OCI-LY7 (cell line): ENCODE results near the gene PEX1. TPM values are rescaled to one million over a fixed set of nuclear protein-coding genes. Genes with fewer than 3 reads are reported as not detected.
A peak's percentile ranks its signal among the peaks of the same experiment; 100 is the strongest.

Experiments
- BruUV-seq: library from RNA; stranded (reverse); fragments of 400-500 nt; replicated peaks from 2 replicates; lab custom pipeline; 2021; lab: Mats Ljungman, UMichigan
- CTCF ChIA-PET: fragments of 300-600 bp; sonication (Branson Sonifier 250); formaldehyde crosslinking; loops from one replicate; lab custom pipeline; 2022; ENCODE audit warnings: antibody characterized with exemption; ENCODE audit not compliant: unreplicated experiment; lab: Charles Lee
- POLR2A ChIA-PET: fragments of 300-600 bp; sonication (Branson Sonifier 250); formaldehyde crosslinking; loops from one replicate; lab custom pipeline; 2022; ENCODE audit warnings: antibody characterized with exemption; lab: Charles Lee
- DNase-seq: peaks from one replicate; pipeline ENCODE4 v3.0.0-alpha.2; 2015; ENCODE audit warnings: low spot score
- H2AFZ ChIP-seq: fragments of 200-600 bp; sonication (generic), shearing (Covaris generic); 2 replicates; pipeline ENCODE4 v1.6.1; 2014; ENCODE audit warnings: mild to moderate bottlenecking, antibody characterized with exemption, low read length, moderate library complexity
- H3K27ac ChIP-seq: fragments of 200-600 bp; sonication (generic); 2 replicates; pipeline ENCODE4 v1.5.1; 2014; ENCODE audit warnings: mixed run types, low read depth, mild to moderate bottlenecking, moderate library complexity, low read length, inconsistent platforms; ENCODE audit not compliant: poor library complexity, severe bottlenecking
- H3K36me3 ChIP-seq: fragments of 200-600 bp; sonication (generic); 2 replicates; pipeline ENCODE4 v1.6.1; 2014; ENCODE audit warnings: mild to moderate bottlenecking, antibody characterized with exemption, low read length, moderate library complexity, mixed read lengths; ENCODE audit not compliant: insufficient read depth
- H3K4me1 ChIP-seq: fragments of 200-600 bp; sonication (generic); 2 replicates; pipeline ENCODE4 v1.5.1; 2014; ENCODE audit warnings: mild to moderate bottlenecking, low read length; ENCODE audit not compliant: insufficient read depth, poor library complexity, severe bottlenecking
- H3K4me2 ChIP-seq: fragments of 200-600 bp; sonication (generic); 2 replicates; pipeline ENCODE4 v1.6.1; 2014; ENCODE audit warnings: mild to moderate bottlenecking, low read length
- H3K4me3 ChIP-seq: fragments of 200-600 bp; sonication (generic); 2 replicates; pipeline ENCODE4 v1.5.1; 2014; ENCODE audit warnings: mild to moderate bottlenecking, low read depth, low read length; ENCODE audit not compliant: poor library complexity, severe bottlenecking
- H3K79me2 ChIP-seq: fragments of 200-600 bp; sonication (generic); 2 replicates; pipeline ENCODE4 v1.6.1; 2016; ENCODE audit warnings: low read depth, mild to moderate bottlenecking, low read length, moderate library complexity, mixed read lengths; ENCODE audit not compliant: insufficient read depth
- H3K9me2 ChIP-seq: fragments of 200-600 bp; sonication (generic); 2 replicates; pipeline ENCODE4 v1.6.1; 2016; ENCODE audit warnings: mild to moderate bottlenecking, low read length, mixed read lengths; ENCODE audit not compliant: insufficient read depth
- H3K9me3 ChIP-seq: fragments of 200-600 bp; sonication (generic); 2 replicates; pipeline ENCODE4 v1.6.1; 2014; ENCODE audit warnings: mild to moderate bottlenecking, mixed run types, low read length, mixed read lengths
- H4K20me1 ChIP-seq: fragments of 200-600 bp; sonication (generic); 2 replicates; pipeline ENCODE4 v1.6.1; 2014; ENCODE audit warnings: mild to moderate bottlenecking, antibody characterized with exemption, low read length, moderate library complexity, mixed read lengths; ENCODE audit not compliant: insufficient read depth
- CTCF ChIP-seq: fragments of 200-600 bp; sonication (generic); conservative IDR thresholded peaks from 2 replicates; pipeline ENCODE4 v1.5.1; 2014; ENCODE audit warnings: mild to moderate bottlenecking, antibody characterized with exemption, low read length, moderate library complexity, mixed read lengths
- EZH2phosphoT487 ChIP-seq: fragments of 200-600 bp; sonication (generic); IDR thresholded peaks from 2 replicates; pipeline ENCODE4 v1.6.1; 2018; ENCODE audit warnings: low read depth, borderline replicate concordance, mild to moderate bottlenecking, mixed run types, antibody characterized with exemption, low read length, moderate library complexity, mixed read lengths
- intact Hi-C: fragments of 100-400 bp; cut with micrococcal nuclease; formaldehyde crosslinking; loops from one replicate; pipeline ENCODE4 v1.10.0; 2022; ENCODE audit not compliant: unreplicated experiment
- total RNA-seq, 2 experiments: library from RNA; depleted of rRNA in 1 of 2; stranded (reverse); fragments of >200 nt in 1 of 2; shearing (Covaris generic) in 1 of 2; gene quantifications; 2 replicates each; pipeline ENCODE4 v1.2.3, GENCODE V29; 2014 to 2022

PEX1 gene
- total RNA-seq, 2 experiments from 2014 or later, result 28.7 to 36.0 TPM

GRCh38 chr7:92517631-92518030, 10.7 kb downstream of the PEX1 start:
- intact Hi-C loops, result no loop called here
- peaks cover 70% of the 10 kb centered on the region for H3K36me3 ChIP-seq
- POLR2A ChIA-PET, result interaction anchor here (1.9 kb wide), 1 partner anchor 11 kb away, joined by 6 read pairs; the partner anchor contains the start of genes PEX1 and RBM48
- no peak overlapping the region for H3K27ac ChIP-seq
- H3K4me2 ChIP-seq, result no peak overlapping the region
- no peaks in the 10 kb centered on the region for H3K9me2 ChIP-seq
- TSS peak; percentile 48 for BruUV-seq
- TF ChIP-seq EZH2phosphoT487 (no peak), CTCF (no peak)
- H3K4me1 ChIP-seq, result no peaks in the 10 kb centered on the region
- DNase-seq, result no peak
- CTCF ChIA-PET, result no interaction called here
- H3K4me3 ChIP-seq, result no peak overlapping the region
- H2AFZ ChIP-seq, result no peak overlapping the region
- H3K9me3 ChIP-seq, result no peaks in the 10 kb centered on the region
- no peaks in the 10 kb centered on the region for H4K20me1 ChIP-seq
- peaks cover 6% of the 10 kb centered on the region; the same call in 1 of the 2 replicates for H3K79me2 ChIP-seq

- Histone ChIP-seq H3K27ac (no peak overlapping the region), H3K36me3 (peaks cover 71% of the 10 kb centered on the region), H3K79me2 (no peaks in the 10 kb centered on the region), H4K20me1 (no peaks in the 10 kb centered on the region), H3K4me2 (no peak overlapping the region), H3K9me3 (no peaks in the 10 kb centered on the region), H3K4me1 (no peaks in the 10 kb centered on the region), H2AFZ (no peak overlapping the region), H3K4me3 (no peak overlapping the region), H3K9me2 (no peaks in the 10 kb centered on the region)
- CTCF ChIA-PET, result no interaction called here
- POLR2A ChIA-PET, result interaction anchor here (0.5 to 1.3 kb wide), 4 partner anchors 11 to 1345 kb away, joined by 3 to 5 read pairs (median 4); no protein-coding TSS in a partner anchor
- DNase-seq, result no peak
- no TSS peak for BruUV-seq
- TF ChIP-seq EZH2phosphoT487 (no peak), CTCF (no peak)
- intact Hi-C loops, result no loop called here
Measured at GRCh38 chr7:92513167-92513902, 15.0 kb downstream of the PEX1 start.

- Histone ChIP-seq H3K27ac (no peak overlapping the region), H3K9me3 (no peaks in the 10 kb centered on the region), H2AFZ (no peak overlapping the region), H3K4me2 (no peak overlapping the region), H3K9me2 (no peaks in the 10 kb centered on the region), H4K20me1 (no peaks in the 10 kb centered on the region), H3K4me3 (no peak overlapping the region), H3K4me1 (no peaks in the 10 kb centered on the region), H3K79me2 (no peaks in the 10 kb centered on the region), H3K36me3 (peaks cover 72% of the 10 kb centered on the region)
- ChIA-PET POLR2A (interaction anchor here (0.5 to 0.7 kb wide), 2 partner anchors 19 to 48 kb away, joined by 3 to 4 read pairs; partner anchors contain the start of genes PEX1 and RBM48), CTCF (no interaction called here)
- DNase-seq, result no peak
- TF ChIP-seq CTCF (no peak), EZH2phosphoT487 (no peak)
- BruUV-seq, result no TSS peak
- intact Hi-C loops, result loop anchor here (10.0 kb wide), 1 partner anchor 56 kb away; no protein-coding TSS in a partner anchor
Measured at GRCh38 chr7:92508946-92509345, 19.4 kb downstream of the PEX1 start.
